ENCODE data around the gene ZNF407. TPM values are rescaled to one million over a fixed set of nuclear protein-coding genes. Genes with fewer than 3 reads are reported as not detected.

ZNF407 gene
- total RNA-seq, 1 donor from 2014 or later: 23.8 TPM

DNA sequence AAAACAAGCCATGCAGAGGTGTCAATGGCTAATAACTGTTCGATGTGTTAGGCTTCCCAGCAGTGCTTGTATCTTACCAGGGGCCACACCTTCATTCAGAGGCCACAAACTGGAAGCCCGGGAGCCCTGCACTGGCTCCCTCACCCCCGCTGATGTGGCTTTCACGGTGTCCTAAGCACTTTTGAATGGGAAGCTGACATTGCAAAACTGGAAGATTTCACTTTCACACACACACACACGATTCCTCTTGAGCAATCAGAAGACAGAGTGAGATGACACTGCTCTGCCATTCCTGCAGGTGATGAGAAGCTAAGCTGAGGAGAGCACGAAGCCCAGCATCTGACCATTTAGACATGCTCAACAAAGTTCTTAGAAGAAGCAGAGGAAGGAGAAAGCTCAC lies 8.6 kb upstream of the ZNF407 start:
- DNase-seq (ENCODE audit: low read depth): peak; percentile 69

DNA sequence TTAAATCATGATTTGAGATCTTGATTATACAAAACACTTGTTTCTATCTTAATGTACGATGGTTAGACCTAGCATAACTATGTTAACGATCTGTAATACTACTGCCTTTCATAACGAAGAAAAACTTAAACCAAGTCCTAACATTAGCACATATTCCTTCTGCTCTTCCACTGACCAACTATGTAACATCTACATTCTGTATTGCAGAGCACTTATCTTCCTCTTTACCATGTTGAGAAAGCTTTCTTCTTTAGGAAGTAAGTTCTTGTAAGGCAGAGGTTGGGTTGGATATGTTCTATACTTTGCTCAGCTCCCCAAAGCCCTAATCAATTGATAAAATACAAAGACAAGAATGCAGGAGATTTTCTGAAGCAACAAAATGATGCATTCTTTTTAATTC lies 7.9 kb upstream of the ZNF407 start:
- DNase-seq (ENCODE audit: low read depth): no peak

DNA sequence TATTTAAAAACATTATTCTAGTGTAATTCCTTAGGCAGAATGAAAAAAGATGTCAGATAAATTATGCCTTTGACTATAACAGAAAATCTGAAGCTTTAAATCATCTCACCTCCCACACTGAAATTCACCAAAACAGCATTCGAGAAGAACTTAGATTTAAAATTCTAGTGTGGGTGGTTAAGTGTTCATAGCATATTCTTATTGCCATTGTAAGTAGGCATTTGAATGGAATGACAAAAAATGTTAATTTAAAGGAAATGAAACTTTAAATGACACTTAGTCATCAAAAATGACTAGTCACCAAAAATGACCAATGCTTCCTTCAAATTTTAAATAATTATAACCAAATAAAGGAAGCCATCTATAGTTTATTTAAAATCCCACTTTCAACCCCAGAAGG lies 7.0 kb upstream of the ZNF407 start:
- no peak for DNase-seq (ENCODE audit: low read depth)

DNA sequence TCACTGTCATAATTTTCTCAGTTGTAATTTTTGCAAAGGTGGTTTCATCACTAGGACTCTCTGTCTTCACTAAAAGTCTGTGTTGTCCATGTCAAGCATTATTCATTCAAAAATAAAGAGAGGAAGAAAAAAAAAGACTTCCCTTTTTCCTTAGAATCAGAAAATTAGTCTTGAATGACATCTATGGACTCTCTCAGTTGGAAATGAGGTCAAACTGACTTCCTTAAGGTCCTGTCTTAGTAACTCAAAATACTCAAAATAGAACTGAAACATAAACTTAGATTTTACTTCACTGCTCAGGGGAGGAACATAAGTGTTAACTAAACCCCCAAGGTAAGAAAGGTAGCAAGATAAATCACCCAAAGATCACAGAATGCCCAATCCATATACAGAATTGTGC lies 2.2 kb upstream of the ZNF407 start:
- no peak for DNase-seq (ENCODE audit: low read depth)

DNA sequence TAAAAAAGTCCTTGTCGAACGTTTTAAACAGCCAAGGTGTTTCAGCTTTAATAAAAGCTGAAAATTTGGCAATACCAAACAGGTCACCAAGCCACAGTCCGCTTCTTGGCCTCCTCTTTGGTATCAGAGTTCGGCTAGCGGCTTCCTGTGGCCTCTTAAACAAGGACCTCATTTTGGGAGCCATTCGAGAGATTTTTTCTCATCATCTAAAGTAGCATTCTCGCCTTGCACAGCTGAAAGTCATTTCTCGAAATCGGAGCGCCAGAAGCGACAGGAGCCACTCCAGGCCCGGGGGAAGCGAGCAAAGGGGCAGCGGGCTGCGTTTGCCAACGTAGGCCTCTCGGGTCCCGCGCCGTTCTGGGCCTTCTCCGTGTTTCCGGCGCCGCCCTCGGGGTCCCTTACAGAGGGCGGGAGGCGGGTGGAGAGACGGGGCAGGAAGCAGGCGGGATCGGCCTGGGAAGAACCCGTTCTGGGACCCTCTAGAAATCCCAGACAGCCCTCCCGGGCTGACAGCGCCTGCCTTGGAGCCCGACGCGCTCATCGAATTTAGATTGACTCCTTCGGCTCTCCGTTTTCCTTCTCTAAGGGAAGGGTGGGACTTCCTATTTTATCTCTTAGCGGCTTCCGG lies 522 bp upstream of the ZNF407 start:
- DNase-seq (ENCODE audit: low read depth): peak; percentile 4

DNA sequence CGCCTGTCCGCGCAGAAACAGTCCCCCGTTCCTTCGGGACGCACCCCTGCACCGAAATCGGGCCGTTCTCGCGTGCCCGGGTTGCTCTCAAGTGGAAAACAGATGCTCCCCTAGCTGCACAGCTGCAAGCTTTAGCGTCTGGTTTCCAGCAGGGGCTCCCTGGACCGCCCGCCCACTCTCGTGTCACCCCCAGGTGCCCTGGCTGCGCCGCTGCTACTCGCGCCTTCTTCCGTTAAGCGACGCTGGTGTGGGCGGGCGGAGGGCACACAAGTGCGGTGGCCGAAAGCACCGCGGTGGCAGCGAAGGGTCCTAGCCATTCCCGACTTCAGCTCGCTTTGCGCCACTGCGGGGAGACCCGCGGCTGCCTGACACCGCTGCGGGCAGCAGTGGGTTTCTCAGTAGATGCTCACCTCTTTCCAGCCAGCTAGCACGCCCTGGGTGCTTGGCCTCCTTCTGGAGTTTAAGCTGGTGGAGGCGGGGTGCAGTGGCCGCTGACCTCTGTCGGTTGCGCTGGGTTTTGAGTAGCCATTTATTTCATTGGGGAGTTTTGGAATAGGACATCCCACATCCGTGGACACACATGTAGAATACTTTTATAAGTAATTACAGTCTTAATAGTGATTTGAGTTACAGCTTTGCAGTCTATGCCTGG lies 806 bp downstream of the ZNF407 start:
- DNase-seq (ENCODE audit: low read depth): peak; percentile 19

DNA sequence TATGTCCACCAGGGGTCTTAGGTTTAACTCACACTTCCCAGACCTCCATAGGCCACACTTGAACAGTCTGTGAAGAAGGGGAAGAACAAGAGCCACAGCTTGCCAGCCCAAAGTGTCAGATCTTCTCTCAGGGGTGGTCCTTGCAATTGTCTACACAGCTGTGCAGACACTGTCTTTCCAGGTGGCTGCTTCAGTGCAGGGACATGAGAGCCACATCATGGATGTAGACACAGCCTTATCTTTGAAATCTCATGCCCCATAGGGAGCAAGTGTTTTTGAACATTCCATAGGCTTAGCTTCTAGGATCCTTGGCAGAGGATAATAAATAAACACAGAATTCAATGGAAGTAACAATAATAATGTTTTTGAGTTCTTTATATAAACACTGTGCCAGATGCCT lies 6.7 kb downstream of the ZNF407 start:
- DNase-seq (ENCODE audit: low read depth): no peak

DNA sequence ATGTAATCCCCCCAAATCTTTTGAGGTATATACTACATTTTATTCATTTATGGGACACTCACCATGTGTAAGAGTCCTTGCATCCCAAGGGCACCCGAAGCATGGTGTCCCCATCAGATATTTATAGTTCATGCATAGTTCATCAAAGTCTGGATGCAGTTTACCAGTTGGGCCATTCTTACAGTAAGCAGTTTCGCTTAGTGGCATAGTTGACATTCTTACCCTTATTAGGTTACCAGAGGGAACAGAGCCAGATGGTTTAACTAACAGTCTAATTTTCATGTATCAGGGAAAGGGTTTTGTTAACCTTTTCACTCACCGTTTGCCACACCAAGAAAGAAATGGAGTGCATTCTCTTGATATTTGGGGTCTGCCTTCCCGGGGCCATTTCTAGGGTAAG lies 7.1 kb downstream of the ZNF407 start:
- DNase-seq (ENCODE audit: low read depth): peak; percentile 60

DNA sequence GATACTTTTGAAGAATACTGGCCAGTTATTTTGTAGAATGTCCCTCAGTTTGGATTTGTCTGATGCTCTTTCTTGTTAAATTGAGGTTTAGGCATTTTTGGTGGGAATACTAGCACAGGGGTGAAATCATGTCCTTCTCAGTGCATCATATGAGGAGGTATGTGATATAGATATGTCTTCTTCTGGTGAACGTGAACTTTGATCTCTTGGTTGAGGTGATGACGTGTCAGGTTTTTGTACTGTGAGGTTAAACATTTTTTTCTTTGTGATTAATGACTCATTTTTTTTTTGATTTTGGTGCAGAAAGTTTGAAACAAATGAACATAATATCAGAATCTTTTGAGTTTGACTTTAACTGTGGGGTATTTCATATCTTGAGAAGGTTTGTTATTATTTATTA lies 11.0 kb downstream of the ZNF407 start:
- DNase-seq (ENCODE audit: low read depth): no peak

DNA sequence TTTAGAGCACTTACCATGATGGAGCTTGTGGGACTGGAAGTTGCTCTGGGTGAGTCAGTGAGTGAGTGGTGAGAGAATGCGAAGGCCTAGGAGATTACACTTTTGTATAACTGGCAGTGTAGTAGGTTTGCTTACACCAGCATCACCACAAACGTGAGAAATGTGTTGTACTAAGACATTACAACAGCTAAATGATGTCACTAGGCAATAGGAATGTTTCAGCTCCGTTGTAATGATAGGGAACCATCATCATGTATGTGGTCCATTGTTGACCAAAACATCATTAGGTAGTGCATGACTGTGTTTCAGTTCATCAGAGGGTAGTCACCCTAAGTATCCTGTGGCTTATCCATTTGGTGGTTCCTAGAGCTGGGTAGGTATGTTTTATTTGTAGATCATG lies 11.9 kb downstream of the ZNF407 start:
- DNase-seq (ENCODE audit: low read depth): peak; percentile 34

DNA sequence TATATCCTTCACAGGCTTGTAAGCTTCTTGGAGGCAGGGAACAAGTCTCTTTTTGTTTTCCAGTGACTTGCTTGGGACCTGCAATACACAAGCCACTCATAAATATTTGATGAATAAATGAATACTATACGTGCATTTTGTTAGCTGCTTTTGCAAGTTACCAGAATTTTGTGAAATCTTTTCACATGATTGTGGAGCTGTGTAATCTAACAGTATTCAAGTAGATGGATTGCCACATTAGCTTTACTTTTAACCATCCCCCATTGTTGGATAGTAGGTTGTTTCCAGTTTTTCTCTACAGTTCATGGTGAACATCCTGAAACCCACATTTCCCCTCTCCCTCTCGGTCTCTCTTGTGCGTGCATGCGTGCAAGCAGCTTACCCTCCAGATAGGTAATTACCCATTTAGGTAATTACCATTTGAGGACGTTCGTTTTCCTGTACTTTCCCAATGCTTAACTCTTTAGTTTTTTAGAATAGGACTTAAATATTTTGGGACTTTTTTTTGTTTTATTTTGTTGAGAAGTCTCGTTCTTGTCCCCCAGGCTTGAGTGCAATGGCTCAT lies 12.5 kb downstream of the ZNF407 start:
- no peak for DNase-seq (ENCODE audit: low read depth)

DNA sequence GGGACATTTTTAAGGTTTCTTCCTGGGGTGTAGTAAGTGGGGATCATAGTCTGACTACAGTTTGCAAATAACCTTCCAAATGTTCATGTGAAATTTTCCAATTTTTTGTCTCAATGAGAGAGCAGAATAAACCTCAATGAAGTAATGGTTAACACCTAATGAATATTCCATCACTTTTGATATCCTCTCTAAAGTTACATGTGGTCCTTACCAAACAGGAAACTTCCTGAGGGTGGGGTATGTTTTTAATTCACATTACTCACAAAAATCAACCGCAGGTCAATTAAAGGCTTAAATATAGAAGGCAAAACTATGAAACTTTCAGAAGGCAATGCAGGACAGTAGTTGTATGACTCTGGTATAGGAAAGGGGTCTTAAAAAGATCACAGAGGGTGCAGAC lies 13.2 kb downstream of the ZNF407 start:
- DNase-seq (ENCODE audit: low read depth): no peak

DNA sequence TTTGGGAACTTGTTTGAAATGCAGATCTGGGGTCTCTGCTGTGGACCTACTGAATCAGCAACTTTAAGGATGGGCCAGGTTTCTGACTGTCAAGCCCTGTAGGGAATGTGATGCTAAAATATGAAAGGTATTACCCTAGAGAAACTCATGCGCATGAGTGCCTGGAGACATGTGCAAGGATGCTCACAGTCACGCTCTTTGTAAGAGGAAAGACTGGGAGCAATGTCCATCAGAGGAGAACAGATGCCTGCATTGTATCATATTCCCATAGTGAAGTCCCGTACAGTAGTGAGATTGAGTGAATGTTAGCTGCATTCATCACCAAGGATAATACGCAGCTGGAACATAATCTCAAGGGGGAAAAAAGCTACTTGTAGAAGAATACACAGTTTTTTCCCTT lies 14.1 kb downstream of the ZNF407 start:
- DNase-seq (ENCODE audit: low read depth): no peak

DNA sequence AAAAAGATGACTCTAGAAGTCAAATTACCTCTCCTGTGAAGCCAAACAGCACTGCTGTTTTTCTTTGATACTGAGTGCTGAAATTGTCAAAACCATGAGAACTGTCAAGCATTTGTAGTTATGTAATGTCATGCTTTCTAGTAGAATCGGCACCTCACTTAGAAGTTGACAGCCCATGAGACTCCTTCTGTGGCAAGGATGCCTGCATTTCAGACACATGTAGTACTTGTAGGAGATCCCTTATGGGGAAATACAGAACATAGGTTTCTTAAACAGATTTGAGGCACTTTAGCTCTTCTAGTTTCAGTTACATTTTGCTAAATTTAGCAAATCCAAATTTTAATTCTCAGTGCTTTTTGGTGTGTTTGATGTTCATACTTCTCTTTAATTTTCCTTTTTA lies 15.7 kb downstream of the ZNF407 start:
- DNase-seq (ENCODE audit: low read depth): no peak

DNA sequence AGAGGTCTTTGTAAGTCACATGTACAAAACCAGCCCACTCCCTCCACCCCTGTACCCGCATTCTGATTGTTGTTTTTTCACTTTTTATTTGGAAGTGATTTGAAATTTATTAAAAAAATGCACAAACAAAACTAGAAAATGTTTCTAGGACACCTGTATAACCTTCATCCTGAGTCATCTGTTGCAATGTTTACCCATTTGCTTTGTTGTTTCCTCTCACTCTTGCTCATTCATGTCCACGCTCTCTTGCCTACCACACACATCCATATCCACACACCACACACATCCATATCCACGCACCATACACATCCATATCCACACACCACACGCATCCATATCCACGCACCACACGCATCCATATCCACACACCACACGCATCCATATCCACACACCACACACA lies 18.8 kb downstream of the ZNF407 start:
- no peak for DNase-seq (ENCODE audit: low read depth)

DNA sequence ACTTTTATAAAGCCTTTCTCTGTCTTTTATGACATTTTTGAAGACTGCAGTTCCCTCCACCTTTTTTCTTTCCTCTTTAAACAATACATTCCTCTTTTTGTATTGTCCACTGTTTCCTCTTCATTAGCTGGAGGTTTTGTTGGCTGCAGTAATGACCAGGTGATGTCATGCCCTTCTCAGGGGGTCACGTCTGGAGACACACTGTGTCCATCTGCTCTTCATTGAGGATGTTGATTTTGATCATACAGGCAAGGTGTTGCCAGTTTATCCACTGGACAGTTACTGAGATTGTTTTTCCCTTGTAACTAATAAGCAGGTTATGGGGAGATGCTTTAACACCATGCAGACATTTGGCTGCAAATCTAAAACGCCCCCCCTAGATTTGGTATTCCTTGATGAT lies 19.8 kb downstream of the ZNF407 start:
- no peak for DNase-seq (ENCODE audit: low read depth)

DNA sequence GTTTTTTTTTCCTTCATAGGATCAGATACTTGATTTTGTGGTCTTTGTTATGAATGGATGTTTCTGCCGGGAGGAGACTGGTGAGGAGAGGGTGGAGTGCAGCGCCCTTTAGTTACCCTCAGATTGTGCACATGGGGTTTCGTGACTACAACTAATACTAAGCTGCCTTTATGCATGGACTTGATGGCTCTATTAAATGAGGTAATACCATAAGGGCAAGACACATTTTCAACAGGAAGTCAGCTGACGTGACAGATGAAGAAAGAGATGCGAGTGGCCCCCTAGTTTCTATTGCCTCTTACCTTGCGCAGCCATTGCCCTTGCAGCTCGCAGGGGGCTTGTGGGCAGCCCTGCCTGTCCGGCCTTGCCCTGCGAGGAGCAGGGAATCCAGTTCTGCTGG lies 24.4 kb downstream of the ZNF407 start:
- DNase-seq (ENCODE audit: low read depth): no peak

DNA sequence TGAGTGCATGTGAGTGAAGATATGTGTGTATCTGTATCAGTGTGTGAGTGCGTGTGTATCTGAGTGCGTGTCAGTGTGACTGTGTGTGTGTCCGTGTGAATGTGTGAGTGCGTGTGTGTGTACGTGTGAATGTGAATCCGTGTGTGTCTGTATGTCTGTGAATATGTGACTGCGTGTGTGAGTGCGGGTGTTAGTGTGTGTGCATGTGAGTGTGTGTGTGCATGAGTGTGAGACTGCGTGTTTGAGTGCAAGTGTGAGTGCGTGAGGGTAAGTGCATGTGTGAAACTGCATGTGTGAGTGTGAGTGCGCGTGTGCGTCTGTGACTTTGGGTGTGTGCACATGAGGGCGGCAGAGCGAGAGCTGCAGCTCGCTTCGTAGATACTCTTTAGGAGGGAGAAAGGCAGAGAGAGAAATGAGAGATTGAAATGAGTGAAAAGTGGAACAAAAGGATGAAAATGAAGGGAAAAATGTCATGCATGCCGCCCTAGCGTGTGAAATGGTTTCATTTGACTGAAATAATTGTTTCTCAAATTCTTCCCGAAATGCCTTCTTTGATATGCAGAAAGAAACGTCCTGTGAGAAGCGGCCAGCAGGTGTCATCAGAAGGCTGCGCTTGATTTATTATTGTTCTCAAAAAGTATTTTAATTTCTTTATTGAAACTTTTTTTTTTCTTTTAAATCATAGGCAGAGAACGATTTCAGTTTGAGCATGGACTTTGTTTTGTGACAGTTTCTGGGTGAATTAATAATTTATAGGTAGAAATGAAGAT lies 25.6 kb downstream of the ZNF407 start:
- DNase-seq (ENCODE audit: low read depth): no peak

DNA sequence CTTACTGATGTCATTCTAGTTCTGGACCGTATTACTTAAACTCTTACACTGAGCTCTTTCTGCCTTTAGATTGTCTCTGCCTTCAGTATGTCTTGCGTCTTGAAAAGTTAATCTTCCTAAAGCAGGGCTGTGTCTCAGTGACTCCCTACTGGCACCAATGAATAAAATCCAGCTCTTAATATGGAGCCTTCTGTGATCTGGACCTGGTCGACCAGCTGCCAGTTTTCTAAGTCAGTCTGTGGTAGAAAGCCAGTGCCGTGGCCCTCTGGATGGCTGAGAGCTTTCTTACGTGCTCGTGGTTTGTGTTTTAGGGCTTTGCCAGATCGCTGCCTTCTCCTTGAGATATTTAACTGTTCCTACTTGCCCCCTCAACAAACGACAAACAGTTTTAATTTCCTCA lies 26.8 kb downstream of the ZNF407 start:
- no peak for DNase-seq (ENCODE audit: low read depth)

DNA sequence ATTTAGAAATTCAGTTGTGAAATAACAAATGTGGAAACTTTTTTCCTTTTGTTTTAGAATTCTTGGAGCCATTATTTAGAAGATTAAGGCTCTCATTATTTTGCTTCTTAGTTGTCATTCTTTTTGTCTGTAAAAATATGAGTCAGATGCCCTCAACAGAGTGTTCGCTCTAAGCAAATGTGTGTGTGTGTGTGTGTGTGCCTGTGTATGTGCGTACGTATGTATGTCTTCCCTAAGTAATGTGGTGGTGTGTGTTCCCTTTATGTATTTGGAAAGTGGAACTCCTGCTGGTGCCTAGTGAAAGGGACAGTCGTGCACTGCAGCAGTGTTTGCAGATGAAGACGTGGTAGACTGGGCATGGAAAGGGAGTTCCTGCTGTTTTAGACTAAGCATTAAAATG lies 27.5 kb downstream of the ZNF407 start:
- no peak for DNase-seq (ENCODE audit: low read depth)

DNA sequence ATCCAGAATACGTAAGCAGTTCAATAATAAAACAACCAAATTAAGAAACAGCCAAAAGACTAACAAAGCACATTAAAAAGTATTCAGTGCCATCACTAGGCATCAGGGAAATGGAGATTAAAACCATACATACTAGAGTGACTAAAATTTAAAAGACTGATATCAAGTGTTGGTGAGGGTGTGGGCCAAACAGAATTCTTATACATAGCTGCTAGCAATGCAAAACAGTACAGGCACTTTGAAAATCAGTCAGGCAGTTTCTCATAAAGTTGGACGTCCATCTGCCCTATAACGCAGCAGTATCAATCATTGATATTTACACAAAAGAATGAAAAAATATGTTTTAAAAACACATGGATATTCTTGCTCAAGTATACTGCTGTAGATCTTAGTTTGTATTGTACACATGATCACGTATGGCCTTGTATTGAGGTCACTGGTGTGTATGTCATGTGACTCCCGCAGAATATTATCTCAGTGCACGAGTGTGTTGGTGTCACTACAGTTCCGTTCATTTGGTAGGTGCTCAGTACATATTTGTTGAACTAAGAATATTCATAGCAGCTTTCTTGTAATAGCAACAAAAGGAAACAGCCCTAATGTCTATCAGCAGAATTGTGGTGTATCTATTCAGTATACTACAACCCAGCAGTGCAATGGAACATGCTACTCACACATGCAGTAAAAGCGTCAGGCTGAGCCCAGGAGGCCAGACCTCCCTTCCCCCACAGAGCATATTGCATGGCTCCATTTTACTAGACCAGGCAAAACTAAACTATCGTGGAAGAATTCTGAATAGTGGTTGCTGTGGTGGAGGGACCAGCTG lies 28.6 kb downstream of the ZNF407 start:
- no peak for DNase-seq (ENCODE audit: low read depth)

DNA sequence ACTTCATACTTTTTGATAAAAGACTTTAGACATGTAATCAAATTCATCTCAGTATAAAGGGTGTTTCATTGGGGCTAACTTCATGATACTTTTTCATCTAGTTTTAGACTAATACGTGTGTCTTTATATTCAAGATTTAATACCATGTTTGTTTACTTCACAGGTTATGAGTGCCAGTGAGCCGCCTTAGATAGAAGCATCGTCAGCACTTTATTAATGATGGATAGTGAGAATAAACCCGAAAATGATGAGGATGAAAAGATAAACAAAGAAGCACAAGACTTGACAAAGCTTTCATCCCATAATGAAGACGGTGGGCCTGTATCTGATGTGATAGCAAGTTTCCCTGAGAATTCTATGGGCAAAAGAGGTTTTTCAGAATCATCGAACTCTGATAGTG lies 33.1 kb downstream of the ZNF407 start:
- no peak for DNase-seq (ENCODE audit: low read depth)

Data from renal cortical epithelial cell (primary cell).